NCI-H1436 treated with DMSO at 0.1 percent for 48 hours (cell line): ENCODE measurements around the gene AHDC1.
"Not testable (repeated sequence)": the region's sequence is repeated elsewhere in the genome, so short reads cannot be mapped to it uniquely, and the experiment has no call there.

Source experiments
- DNase-seq: peaks from one replicate; lab custom pipeline; 2025; lab: John Stamatoyannopoulos, UW

The AHDC1 gene

DNA sequence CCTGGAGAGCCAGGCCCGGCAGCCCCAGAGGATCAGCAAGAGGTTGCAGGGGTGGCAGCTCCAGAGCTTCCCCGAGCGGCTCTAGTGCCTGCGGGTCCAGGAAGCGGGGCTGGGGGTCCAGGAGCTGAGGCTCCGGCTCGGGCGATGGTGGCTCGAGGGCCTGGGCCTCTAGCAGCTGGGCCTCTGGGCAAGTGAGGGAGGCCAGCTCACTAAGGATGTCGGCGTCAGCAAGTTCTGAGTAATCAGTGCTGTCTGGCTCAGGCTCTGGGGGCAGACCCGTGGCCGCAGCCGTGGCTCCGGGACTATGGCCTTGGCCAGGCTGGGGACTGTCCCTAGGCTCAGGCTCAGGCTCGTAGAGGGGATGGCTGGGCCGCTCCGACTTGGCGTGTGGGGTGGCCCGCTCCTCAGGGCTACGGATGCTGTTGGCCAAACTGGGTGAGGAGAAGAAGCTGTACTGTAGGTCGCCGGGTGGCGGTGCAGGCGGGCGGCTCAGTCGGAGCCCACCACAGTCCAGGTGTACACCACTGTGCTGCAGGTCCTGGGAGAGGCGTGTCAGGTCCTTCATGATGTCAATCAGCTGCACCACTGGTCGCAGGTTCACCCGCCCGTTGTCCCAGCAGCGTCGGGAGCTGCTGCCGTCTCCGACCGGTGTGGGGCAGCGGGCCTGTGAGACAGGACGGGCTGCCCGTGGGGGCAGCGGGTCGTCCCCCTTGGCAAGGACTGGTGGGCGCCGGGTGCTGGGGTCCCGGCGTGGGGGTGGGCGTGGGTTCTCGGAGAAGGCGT is 52.6 kb downstream of the AHDC1 start:
- no peak for DNase-seq

DNA sequence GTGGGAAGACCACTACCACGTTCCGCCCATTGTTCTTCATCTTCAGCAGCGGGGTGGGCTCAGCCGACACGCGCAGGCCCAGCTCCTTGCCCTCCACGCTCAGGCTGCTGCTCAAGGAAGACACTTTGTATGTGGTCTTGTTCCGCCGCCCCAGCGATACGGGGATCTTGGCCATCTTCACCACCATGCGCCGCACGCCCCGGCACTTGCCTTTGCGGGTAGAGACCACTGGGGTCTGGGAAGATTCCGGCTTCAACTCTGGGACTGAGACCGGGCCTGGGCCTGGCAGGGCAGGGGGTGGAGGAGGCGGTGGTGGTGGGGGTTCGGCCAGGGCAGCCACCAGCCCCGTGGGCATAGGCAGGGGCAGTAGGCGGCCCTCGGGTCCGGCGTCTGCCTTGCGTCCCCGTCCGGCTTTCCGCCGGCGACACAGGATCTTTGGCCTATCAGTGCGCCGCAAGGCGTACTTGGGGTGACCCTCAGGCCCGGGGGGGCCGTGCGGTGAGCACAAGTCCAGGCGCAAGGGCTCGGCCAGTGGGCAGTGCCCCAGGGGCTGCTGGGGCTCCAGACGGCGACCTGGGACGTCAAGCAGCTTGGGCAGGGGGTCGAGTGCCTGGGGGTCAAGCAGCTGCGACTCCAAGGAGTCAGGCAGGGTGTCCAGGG is 53.3 kb downstream of the AHDC1 start:
- no peak for DNase-seq

DNA sequence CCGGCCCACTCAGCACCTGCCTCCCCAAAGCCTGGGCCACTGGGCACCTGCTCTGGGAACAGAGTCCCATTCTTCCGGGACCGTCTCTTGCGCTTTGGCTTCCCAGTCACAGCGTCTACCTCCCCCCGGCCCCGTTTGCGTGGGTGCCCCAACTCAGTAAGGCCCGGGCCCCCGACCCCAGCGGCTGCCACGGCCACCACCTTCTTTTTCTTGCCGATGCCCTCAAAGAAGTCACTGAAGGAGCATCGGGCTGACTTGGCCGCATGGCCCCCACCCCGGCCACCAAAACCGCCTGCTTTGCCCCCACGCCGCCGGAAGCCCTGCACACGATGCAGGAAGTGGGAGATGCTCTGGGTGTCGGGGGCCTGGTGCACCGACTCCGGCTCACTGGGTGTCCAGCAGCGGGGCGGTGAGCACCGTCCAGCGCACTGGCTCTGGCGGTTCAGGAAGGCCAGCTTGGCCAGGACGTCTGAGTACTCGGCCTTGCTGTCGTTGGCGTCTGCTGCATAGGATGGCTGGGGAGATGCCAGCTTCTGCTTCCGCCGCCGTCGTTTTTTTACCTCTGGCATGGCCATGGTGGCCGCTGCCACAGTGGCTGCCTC is 54.0 kb downstream of the AHDC1 start:
- DNase-seq, result no peak

DNA sequence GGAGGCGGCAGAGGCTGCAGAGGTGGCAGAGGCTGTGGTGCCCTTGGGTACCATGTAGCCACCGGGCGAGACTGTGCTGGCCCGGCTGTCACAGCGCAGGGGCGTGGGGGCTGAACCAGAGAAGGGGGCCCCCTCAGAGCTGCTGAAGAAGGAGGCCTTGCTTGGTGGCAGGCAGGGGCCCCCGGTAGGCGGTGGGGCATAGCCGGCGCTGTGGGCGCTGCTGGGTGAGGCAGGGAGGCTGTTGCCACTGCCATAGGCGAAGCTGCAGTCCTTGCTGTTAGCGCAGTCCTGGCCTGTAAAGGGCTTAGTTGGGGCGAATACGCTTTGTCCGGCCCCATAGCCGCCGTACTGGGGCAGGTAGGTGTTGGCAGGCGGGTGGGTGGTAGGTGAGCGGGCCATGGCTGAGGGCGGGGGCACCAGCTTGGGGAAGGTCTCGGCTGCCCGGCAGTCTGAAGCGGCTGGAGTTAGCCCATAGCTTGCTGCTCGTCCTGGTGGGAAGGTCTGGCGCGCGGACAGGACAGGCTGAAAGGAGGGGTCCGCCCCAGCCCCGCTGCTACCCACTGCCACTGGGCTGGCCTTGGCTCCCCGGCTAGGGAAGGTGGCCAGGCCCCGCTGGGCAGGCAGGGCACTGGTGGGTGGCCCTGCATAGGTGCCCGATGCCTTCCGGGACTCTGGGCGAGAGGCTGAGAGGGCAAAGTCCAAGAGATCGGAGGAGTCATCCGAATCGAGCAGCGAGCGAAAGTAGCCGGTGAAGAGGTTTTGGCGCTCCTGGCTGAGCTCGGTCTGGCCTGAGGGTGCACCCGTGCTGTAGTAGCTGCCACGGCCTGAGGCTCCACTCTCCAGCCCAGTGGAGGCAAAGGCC is 54.9 kb downstream of the AHDC1 start:
- no peak for DNase-seq

DNA sequence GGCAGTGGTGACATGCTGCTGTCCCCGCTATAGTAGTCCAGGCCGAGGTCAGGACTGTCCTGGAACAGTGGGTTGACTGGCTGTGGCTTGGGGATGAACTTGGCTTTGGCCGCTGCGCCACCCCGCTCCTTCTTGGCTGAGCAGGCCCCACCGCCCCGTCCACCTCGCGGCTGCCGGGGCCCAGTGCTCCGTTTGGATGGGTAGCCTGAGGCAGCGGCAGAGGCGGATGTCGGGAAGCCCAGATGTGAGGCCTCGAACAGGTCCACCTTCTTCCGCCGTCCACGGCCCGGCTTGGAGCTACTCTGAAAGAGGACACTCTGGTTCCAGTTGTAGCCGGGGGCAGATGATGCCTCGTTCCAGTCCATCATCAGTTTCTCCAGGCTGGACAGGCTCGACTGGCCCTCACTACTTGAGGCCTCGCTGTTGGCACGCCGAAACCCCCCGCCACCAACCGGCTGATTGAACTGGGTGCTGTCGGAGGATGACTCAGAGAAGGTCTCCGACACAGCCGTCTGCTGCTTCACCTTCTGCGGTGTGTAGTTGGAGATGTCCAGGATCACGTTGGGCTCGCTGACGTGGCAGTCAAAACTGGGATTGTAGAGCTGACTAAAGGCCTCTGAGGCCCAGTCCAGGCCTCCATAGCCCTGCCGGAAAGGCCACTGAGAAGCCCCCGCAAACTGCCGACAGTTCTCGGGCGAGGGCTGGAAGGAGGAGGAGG is 55.6 kb downstream of the AHDC1 start:
- DNase-seq, result no peak

DNA sequence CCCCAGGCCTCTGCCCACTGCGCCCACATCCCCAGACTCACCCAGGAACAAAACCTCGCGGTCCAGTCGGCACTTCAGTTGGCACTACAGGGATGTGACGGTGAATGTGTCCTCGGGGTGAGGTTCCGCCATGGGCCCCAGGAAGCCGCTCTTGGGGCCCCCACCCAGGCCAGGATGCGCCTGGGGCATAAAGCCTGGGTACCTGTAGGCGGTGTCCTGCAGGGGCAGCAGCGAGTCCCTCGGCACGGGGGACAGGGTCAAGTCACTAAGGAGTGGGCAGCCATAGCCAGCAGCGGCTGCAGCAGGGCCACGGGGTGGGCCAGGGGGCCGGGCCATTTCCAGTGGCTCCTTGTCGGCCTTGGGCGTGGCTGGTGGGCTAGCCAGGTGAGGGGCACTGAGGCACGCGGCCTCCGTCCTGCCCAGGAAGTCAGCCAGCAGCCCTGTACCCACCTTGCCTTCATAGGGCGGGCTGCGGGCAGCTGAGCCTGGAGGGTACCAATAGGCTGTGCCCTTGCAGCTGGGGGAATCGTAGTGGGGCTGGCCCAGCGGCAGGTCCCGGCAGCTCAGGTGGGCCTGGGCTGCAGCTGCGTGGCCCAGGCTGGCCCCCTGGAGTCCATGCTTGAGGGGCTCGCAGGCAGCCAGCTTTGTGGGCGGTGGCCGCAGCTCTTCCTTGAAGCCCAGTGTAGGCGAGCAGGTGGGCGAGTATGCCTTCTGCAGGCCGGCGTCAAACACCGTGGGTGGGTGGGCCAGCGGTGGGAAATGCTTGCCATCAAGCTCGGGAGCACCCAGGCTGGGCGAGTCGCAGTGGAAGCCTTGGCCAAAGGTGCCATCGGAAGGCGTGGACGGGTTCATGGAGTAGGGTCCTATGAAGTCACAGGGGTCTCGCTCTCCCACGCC is 56.5 kb downstream of the AHDC1 start:
- DNase-seq, result no peak

DNA sequence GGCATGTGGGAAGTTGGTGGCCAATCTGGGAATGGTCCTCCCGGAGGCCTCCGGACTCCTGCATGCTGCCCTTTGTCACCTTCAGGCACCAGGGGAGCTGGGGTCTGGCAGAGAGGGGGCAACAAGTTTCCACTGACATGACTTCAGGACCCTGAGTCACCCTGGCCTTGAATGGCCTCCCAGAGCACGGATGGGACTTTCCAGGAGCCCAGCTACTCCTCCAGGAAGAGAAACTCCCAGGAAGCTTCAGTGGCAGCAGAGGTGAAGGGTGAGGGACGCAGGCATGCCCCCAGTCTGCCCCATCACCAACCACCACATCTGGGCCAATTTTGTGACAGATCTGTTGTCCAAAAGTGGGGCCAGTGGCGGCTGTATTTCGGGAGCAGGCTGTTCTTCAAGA is 58.1 kb downstream of the AHDC1 start:
- no peak for DNase-seq

DNA sequence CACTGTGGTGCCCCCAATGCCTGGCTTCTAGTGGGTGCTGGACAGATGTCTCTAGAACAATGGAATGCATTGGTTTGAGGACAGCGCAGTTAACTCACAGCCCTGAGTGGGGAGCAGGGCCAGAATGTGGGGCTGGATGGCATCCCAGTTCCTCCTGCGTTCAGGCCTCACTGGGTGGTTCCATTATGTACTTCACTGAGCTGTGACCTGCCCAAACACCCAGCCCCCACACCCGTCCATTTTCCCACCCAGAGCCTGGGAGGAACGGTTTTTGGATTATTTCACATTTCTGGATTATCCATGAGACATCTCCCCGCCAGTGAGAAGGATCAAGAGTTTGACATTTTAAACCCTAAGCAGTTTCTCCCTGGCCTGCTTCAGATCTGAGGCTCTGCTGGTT is 58.7 kb downstream of the AHDC1 start:
- no peak for DNase-seq

DNA sequence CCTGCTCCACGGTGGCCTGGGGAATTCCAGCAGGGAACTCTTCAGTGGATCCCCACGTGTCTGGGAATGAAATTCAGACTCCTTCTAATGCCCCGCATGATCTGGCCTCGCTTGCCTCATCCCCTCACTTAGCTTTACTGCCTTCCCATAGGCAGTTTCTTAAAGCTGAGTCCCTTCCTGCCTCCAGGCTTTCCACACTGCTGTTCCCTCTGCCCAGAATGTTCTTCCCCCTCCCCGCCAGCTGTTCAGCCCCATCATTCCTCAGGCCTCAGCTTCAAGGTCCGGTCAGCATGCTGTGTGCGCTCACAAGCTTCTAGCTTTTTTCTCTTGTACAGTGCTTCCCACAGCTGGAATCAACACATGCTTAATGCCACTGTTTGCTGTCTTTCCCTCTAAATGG is 59.1 kb downstream of the AHDC1 start:
- no peak for DNase-seq

DNA sequence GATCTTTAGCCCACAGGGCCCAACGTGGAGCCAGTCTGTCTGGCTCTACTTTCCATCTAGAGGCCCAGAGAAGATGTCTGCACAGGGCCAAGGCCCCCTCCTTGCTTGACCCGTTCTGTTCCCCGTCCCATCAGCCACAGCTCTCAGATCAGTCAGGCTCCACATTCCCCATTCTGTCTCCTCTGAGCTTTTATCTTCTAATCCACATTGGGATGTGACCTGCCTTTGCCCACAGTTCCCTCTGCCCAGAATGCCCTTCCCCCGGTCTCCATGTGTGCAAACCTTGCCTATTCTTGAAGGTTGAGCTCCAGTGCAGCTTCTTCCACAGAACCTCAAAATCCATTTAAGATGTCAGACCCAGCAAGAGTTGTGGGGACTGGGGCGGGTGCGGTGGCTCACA is 60.7 kb downstream of the AHDC1 start:
- no peak for DNase-seq

DNA sequence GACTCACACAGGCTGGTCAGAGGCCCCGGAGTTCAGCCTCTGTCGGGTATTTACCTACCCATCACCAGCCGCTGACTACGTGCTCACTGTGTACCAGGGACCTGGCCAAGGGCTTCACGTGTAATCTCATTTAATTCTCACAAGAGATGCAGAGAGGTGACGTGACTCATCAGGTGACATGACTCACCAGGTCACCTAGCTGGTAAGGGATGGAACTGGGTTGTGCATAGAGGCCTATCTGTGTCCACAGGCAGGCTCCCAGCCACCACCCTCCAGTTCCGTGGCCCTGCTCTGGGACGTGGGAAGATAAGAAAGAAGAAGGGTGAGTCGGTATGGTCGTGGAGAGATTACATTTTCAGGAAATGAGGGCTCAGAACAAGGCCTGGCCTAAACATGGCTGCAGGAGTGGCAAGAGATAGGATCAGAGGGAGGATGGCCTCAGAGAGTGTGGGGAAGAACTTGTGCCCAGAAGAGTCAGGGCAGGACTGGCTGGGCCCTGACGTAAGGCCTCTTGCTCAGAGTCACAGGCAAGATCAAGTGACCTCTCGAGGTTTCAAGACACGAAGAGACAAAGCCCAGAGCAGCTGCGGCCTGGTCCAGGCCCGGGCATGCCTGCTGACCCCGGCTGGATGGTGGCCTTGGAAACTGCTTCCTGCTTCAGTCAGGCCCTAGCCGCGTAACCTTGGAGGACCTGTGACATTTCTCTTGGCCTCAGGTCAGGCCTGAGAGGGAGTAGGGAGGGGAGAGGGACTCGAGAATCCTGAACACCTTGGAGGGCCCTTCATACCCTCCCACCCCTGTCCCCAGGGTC is 61.3 kb downstream of the AHDC1 start:
- DNase-seq, result no peak

DNA sequence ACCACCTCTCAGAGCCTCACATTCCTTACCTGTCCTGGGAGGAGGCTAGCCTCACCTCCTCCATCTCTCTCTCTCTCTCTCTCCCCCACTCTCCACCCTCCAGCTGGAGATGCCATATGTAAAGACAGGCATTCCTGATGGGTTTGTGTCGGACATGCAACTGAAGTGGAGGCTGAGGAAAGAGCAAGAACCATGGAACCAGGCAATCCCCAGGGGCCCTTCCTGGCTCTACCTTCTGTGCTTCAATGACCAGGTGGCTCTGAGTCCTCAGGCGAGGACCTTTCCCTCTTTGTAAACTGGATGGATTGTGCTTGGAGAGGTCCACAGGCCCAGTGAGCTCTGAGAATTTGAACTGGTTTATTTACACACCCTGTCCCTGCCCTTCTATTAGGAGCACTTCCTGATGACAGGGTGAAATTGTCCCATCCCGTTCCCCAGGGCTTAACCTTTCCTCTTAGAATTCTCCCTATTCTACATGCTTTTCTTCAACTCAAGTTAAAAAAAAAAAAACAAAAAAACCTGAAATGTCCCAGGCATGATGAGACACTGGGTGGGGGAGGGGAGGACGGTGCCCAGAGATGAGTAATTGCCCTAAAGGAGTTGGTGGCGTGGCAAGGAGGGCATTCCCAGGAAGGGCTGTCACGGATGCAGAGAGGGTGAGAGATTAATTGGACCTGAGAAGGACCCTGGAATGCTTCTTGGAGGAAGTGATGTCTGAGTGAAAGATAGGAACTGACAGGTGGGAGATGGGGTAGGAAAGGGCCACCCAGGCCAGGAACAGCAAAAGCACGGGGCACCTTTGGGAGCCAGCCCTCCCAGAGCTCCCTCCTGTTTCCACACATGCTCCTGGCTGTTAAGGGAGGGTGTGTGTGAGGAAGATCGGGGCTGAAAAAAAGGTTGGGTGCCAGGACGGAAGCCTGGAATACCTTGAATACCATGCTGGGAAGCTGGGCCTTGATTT is 63.8 kb downstream of the AHDC1 start:
- DNase-seq, result no peak

DNA sequence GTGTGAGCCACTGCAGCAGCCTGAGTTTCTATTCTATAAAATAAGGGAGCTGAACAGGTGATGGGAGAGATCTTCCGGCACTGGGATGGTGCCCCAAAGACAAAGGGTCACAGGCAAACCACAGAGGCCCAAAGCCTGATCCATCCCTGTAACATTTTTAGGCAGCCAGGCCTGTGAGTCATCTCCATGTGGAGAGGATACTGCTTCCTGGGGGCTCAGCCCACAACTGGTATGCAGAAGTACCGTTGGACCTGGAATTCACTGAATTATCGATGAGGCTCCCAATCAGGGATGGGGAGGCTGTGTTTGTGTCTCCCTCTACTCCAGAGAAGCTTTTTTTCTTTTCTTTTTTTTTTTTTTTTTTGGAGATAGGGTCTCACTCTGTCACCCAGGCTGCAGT is 65.2 kb downstream of the AHDC1 start:
- DNase-seq, result no peak

DNA sequence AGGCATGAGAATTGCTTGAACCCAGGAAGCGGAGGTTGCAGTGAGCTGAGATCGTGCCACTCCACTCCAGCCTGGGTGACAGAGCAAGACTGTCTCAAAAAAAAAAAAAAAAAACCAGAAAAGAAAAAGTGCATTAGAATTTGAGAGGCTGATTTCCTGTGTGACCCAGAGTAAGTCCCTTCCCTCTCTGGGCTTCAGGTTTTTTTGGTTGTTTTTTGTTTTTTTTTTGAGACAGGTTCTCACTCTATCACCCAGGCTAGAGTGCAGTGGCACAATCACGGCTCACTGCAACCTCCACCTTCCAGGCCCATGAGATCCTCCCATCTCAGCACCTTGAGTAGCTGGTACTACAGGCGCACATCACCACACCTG is 65.7 kb downstream of the AHDC1 start:
- not testable (repeated sequence) for DNase-seq

DNA sequence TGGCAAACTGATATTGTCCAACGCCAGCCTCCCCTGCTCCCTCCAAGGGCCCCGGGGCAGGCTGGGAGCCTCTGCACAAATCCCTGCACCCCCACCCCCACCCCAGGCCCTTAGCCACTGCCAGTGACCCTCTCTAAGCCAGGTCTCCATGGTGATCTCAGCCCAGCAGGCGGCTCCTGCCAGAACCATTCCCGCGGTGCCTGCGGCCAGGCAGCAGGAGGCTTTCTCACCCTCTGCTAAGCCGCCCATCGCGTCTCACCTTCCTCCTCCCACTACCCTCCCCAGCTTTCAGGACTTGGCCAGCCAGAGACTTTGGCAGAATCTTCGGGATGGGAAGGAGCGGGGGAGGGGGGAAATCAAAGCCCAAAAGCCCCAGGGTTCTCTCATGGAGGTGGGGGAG is 67.2 kb downstream of the AHDC1 start:
- no peak for DNase-seq

DNA sequence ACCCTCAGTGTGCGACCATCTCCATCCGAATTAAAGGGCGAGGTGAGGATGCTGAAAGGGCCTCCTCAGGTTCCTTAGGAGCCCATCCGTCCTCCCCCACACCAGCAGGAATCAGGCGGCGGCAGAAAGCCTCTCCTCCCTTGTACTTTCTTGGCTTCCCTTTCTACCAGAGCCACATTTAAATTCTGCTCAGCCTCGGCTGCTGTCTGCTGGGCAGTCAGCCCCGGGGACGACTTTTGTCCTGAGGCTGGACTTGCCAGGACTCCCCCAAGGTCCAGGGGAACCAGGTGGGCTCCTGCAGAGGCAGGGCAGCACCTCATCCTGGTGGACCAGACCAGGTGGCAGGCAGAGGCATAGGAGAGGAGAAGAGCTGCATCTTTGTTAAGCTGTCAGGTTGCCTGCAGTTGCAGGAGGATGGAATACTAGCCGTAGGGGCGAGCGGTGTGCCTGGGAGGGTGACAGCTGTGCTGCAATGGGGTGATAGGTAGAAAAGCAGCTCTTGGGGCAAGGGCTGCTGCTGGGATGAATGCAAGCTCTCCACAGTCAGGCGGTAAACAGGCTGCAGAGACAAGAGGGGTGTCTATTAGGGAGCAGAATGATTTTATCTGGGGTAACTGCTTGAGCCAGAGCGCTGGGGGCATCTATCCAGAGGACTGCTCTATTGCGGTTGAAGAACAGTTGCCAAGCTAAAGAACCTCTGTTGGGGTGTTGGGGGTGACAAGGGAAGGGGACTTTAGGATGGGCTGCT is 67.8 kb downstream of the AHDC1 start:
- no peak for DNase-seq

DNA sequence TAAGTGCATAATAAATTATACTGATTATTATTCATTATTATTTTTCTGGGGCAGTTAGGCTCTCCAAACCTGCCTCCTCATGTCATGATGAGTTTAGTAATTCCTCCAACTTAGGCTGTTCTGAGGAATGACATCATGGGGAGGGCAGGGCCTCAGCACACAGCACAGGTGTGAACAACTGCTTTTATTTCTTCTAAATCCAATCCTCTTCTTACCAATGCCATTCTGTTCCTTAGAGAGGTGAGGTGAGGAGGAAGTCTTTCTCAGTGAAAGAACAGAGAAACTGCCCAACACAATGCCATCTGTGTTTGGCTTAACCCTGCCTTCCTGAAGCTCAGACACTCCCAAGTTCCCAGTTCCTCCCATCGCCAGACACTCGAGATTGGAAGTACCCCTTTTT is 68.6 kb downstream of the AHDC1 start:
- DNase-seq, result no peak
